Liver (tissue), 9 donors: ENCODE measurements around the gene PLXND1. TPM values are rescaled to one million over a fixed set of nuclear protein-coding genes. Genes with fewer than 3 reads are reported as not detected.

Experiments used
- DNase-seq: peaks from one replicate; pipeline ENCODE4 v3.0.0-alpha.2; 2017; ENCODE audit warnings: low spot score
- H3K27ac ChIP-seq, 2 donors: one replicate each; pipeline ENCODE4 v1.7.0; 2013; ENCODE audit warnings: inconsistent platforms in 2 of 2, low read length in 2 of 2, control low read depth in 1 of 2, low read depth in 1 of 2, mild to moderate bottlenecking in 1 of 2
- H3K27me3 ChIP-seq, 4 donors: one replicate each; pipeline versions ENCODE4 v1.6.1 to v1.7.0; 2013; ENCODE audit warnings: low read length in 3 of 4, inconsistent platforms in 1 of 4, mild to moderate bottlenecking in 1 of 4, moderate library complexity in 1 of 4; ENCODE audit not compliant: control insufficient read depth in 4 of 4, insufficient read depth in 4 of 4
- H3K36me3 ChIP-seq, 4 donors: one replicate each; pipeline versions ENCODE4 v1.6.1 to v1.7.0; 2013; ENCODE audit warnings: low read length in 3 of 4, mild to moderate bottlenecking in 3 of 4, low read depth in 1 of 4, moderate library complexity in 1 of 4; ENCODE audit not compliant: control insufficient read depth in 4 of 4, insufficient read depth in 3 of 4
- H3K4me1 ChIP-seq, 4 donors: one replicate each; pipeline versions ENCODE4 v1.6.1 to v1.7.0; 2013; ENCODE audit warnings: low read length in 3 of 4, mild to moderate bottlenecking in 3 of 4, moderate library complexity in 1 of 4; ENCODE audit not compliant: control insufficient read depth in 4 of 4, insufficient read depth in 4 of 4
- H3K4me3 ChIP-seq, 3 donors: one replicate each; pipeline versions ENCODE4 v1.6.1 to v1.7.0; 2013; ENCODE audit warnings: low read length in 3 of 3, control low read depth in 1 of 3, low read depth in 1 of 3, mild to moderate bottlenecking in 1 of 3
- H3K9ac ChIP-seq, 2 donors: one replicate each; pipeline ENCODE4 v1.7.0; 2013; ENCODE audit warnings: low read length in 2 of 2, mild to moderate bottlenecking in 2 of 2, moderate library complexity in 2 of 2, control low read depth in 1 of 2, low read depth in 1 of 2
- H3K9me3 ChIP-seq, 4 donors: one replicate each; pipeline versions ENCODE4 v1.6.1 to v1.7.0; 2013; ENCODE audit warnings: low read length in 3 of 4; ENCODE audit not compliant: control insufficient read depth in 4 of 4
- ATF3 ChIP-seq: IDR thresholded peaks from 2 replicates; pipeline ENCODE4 v1.6.1; 2016; ENCODE audit warnings: antibody characterized with exemption
- CTCF ChIP-seq: fragments of 150-350 bp; IDR thresholded peaks from 2 replicates; pipeline ENCODE4 v1.5.1; 2017; ENCODE audit warnings: improper control_type of control experiment, low read depth, low read length; ENCODE audit not compliant: missing input control
- EGR1 ChIP-seq, 2 donors: IDR thresholded peaks; 2 replicates each; pipeline ENCODE4 v1.6.1; 2016 to 2018; ENCODE audit warnings: antibody characterized with exemption in 2 of 2, low read depth in 2 of 2
- FOXA1 ChIP-seq: IDR thresholded peaks from 2 replicates; pipeline ENCODE4 v1.6.1; 2016; ENCODE audit warnings: antibody characterized with exemption
- FOXA2 ChIP-seq: IDR thresholded peaks from 2 replicates; pipeline ENCODE4 v1.6.1; 2016; ENCODE audit warnings: antibody characterized with exemption
- GABPA ChIP-seq, 2 donors: IDR thresholded peaks in 1 of 2; conservative IDR thresholded peaks in 1 of 2; 2 replicates each; pipeline ENCODE4 v1.6.1; 2016; ENCODE audit warnings: antibody characterized with exemption in 2 of 2, mild to moderate bottlenecking in 1 of 2, moderate library complexity in 1 of 2
- HNF4A ChIP-seq, 2 donors: conservative IDR thresholded peaks; 2 replicates each; pipeline ENCODE4 v1.6.1; 2016; ENCODE audit warnings: antibody characterized with exemption in 2 of 2, mild to moderate bottlenecking in 2 of 2
- HNF4G ChIP-seq: IDR thresholded peaks from 2 replicates; pipeline ENCODE4 v1.6.1; 2016; ENCODE audit warnings: antibody characterized with exemption
- JUND ChIP-seq, 2 donors: IDR thresholded peaks; 2 replicates each; pipeline ENCODE4 v1.6.1; 2016; ENCODE audit warnings: antibody characterized with exemption in 2 of 2
- MAX ChIP-seq: IDR thresholded peaks from 2 replicates; pipeline ENCODE4 v1.6.1; 2016; ENCODE audit warnings: antibody characterized with exemption
- NR2F2 ChIP-seq: IDR thresholded peaks from 2 replicates; pipeline ENCODE4 v1.6.1; 2016; ENCODE audit warnings: antibody characterized with exemption
- RAD21 ChIP-seq, 2 donors: IDR thresholded peaks; 2 replicates each; pipeline ENCODE4 v1.6.1; 2016; ENCODE audit warnings: antibody characterized with exemption in 2 of 2, mild to moderate bottlenecking in 2 of 2
- REST ChIP-seq: IDR thresholded peaks from 2 replicates; pipeline ENCODE4 v1.6.1; 2016; ENCODE audit warnings: antibody characterized with exemption, mild to moderate bottlenecking
- RXRA ChIP-seq, 2 donors: IDR thresholded peaks; 2 replicates each; pipeline ENCODE4 v1.6.1; 2017 to 2018; ENCODE audit warnings: antibody characterized with exemption in 2 of 2, mild to moderate bottlenecking in 1 of 2
- SP1 ChIP-seq: IDR thresholded peaks from 2 replicates; pipeline ENCODE4 v1.6.1; 2018; ENCODE audit warnings: antibody characterized with exemption, mild to moderate bottlenecking
- TAF1 ChIP-seq: conservative IDR thresholded peaks from 2 replicates; pipeline ENCODE4 v1.6.1; 2016; ENCODE audit warnings: antibody characterized with exemption, mild to moderate bottlenecking
- YY1 ChIP-seq: IDR thresholded peaks from 2 replicates; pipeline ENCODE4 v1.6.1; 2016; ENCODE audit warnings: antibody characterized with exemption, mild to moderate bottlenecking
- ZBTB33 ChIP-seq: IDR thresholded peaks from 2 replicates; pipeline ENCODE4 v1.6.1; 2016; ENCODE audit warnings: antibody characterized with exemption
- WGBS: extraction: QIAGEN DNeasy Blood & Tissue Kit; methylation state at CpG from one replicate; pipeline ENCODE4 v1.1.7; 2013; 5-methylcytosine and 5-hydroxymethylcytosine counted together
- polyA plus RNA-seq, 2 donors: library from polyadenylated mRNA; stranded (reverse) in 1 of 2; unstranded in 1 of 2; fragments of 200-250 nt in 1 of 2; fragments of >200 nt in 1 of 2; fragmentation: Nextera tagmentation in 1 of 2; extraction: Ambion mirVana in 1 of 2; gene quantifications; one replicate each; pipeline versions ENCODE4 v1.2.1 to v1.2.3, GENCODE V29; 2013 to 2015
- total RNA-seq, 2 donors: library from RNA; depleted of rRNA; stranded (reverse); fragments of >200 nt; gene quantifications; one replicate each; pipeline ENCODE4 v1.2.3, GENCODE V29; 2014
- donor health status: healthy.
- donor health status: healthy.
- donor health status: healthy.
- donor health status: healthy.
- donor health status: healthy.

The PLXND1 gene
- total and polyA plus RNA-seq, 4 donors: 10.4 to 50.2 (median 32.8) TPM

GRCh38 chr3:129628169-129628522, 21.7 kb upstream of the PLXND1 start:
- WGBS: 13% methylated on average over 9 of the region's 9 CpGs
- Histone ChIP-seq H3K36me3 (no peaks in the 10 kb centered on the region), H3K27ac (peak overlapping the region; percentile 94 to 96), H3K4me1 (peaks cover 2 to 35% (median 24%) of the 10 kb centered on the region in 4 donors), H3K27me3 (no peaks in the 10 kb centered on the region), H3K9ac (peak overlapping the region in 1 of 2 donors; percentile 42), H3K4me3 (peak overlapping the region; percentile 73 to 76 (median 73)), H3K9me3 (no peaks in the 10 kb centered on the region)
- TF ChIP-seq EGR1 (IDR thresholded peaks at IDR 0.05; ENCODE audit: low read depth in 2 of 2): no peak
- no peak for TF ChIP-seq ATF3
- no peak for TF ChIP-seq HNF4G
- no peak for TF ChIP-seq REST
- TF ChIP-seq RXRA (IDR thresholded peaks at IDR 0.05): peak in 1 of 2 donors; percentile 32
- TF ChIP-seq YY1: no peak
- TF ChIP-seq FOXA1: no peak
- no peak for TF ChIP-seq SP1
- no peak for TF ChIP-seq JUND (IDR thresholded peaks at IDR 0.05)
- no peak for TF ChIP-seq NR2F2
- no peak for TF ChIP-seq CTCF
- peak; percentile 63 for TF ChIP-seq HNF4A (conservative IDR thresholded peaks at IDR 0.05)
- no peak for TF ChIP-seq FOXA2
- no peak for TF ChIP-seq MAX
- no peak for DNase-seq

GRCh38 chr3:129627350-129628168, 21.1 kb upstream of the PLXND1 start:
- no peaks in the 10 kb centered on the region for H3K27me3 ChIP-seq
- peaks cover 2 to 36% (median 24%) of the 10 kb centered on the region in 4 donors for H3K4me1 ChIP-seq
- H3K9me3 ChIP-seq: no peaks in the 10 kb centered on the region
- peak overlapping the region; percentile 63 to 67 for H3K9ac ChIP-seq
- TF ChIP-seq RAD21 (IDR thresholded peaks at IDR 0.05): peak; percentile 92 to 96
- no peak for TF ChIP-seq HNF4G
- TF ChIP-seq ATF3: no peak
- TF ChIP-seq ZBTB33: no peak
- TF ChIP-seq RXRA (IDR thresholded peaks at IDR 0.05): peak in 1 of 2 donors; percentile 9
- no peak for TF ChIP-seq SP1
- peak; percentile 79 for TF ChIP-seq CTCF
- TF ChIP-seq JUND (IDR thresholded peaks at IDR 0.05): peak in 1 of 2 donors; percentile 10
- TF ChIP-seq MAX: no peak
- TF ChIP-seq GABPA (IDR thresholded peaks at IDR 0.05 in 1 of 2, conservative IDR thresholded peaks at IDR 0.05 in 1 of 2): peak; percentile 25 to 44
- peak; percentile 34 for TF ChIP-seq TAF1
- TF ChIP-seq NR2F2: no peak
- no peak for TF ChIP-seq EGR1 (IDR thresholded peaks at IDR 0.05; ENCODE audit: low read depth in 2 of 2)
- TF ChIP-seq FOXA2: no peak
- TF ChIP-seq YY1: peak; percentile 68
- no peak for TF ChIP-seq HNF4A (conservative IDR thresholded peaks at IDR 0.05)
- peak; percentile 61 for DNase-seq
- H3K27ac ChIP-seq: peak overlapping the region; percentile 94 to 96
- WGBS: under 1% methylated on average over 38 of the region's 38 CpGs
- no peaks in the 10 kb centered on the region for H3K36me3 ChIP-seq
- H3K4me3 ChIP-seq: peak overlapping the region; percentile 73 to 76 (median 73)
